Esophagus muscularis mucosa (tissue), 3 donors: ENCODE data around the gene DMD.

Source experiments
- POLR2A ChIP-seq: fragments of 450-650 bp; IDR thresholded peaks from one replicate; pipeline ENCODE4 v1.6.1; 2017; ENCODE audit warnings: antibody characterized with exemption, moderate library complexity, mild to moderate bottlenecking, low read depth
- POLR2AphosphoS5 ChIP-seq, 2 donors: sonication (generic); formaldehyde crosslinking; IDR thresholded peaks; one replicate each; pipeline ENCODE4 v1.6.1; 2017; ENCODE audit warnings: antibody characterized with exemption in 2 of 2
- TF ChIP-seq, protein P1 (sequence below), 3 experiments: fragments of 200-600 bp in 2 of 3; fragments of 450-650 bp in 1 of 3; sonication (generic) in 2 of 3; IDR thresholded peaks; one replicate each; pipeline ENCODE4 v1.5.1; 2017 to 2019; ENCODE audit warnings: antibody characterized with exemption in 3 of 3, mild to moderate bottlenecking in 2 of 3, moderate library complexity in 1 of 3

DNA sequence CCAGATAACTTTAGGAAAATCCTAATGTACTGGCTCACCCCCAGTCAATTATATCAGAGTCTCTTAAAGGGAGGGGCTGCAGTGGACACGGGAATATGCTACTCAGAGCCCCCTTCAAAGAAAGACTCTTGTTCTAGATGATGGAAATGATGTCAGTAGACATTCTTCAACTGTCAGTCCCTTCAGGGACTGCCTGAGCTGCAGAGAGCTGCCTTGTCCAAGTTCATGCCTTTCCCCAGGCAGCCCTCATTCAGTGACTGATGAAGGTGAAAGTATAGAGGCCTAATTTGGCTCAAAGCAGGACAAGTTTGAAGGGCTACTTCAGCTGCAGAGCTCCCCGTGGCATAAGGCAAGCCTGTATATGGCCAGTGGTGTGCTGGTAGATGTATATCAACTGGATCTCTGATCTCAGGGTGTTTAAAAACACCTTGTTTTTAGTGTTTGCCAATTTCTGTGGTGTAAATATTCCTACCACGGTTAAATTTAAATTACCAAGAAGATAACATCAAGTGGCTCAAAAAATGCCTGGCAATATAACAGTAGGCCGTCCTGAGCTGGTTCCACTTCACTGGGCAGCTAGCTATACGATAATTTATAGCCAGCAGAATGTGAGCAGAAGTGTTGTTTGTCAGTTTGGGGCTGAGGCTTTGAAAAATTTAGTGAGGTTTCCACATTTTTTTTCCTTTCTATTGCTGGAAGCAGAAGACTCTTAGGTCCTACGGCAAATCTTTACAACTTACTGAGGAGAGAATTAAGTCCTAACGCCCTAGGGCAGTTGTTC is 1390.7 kb downstream of the DMD start:
- no peak for TF ChIP-seq POLR2AphosphoS5 (IDR thresholded peaks at IDR 0.05)
- TF ChIP-seq, protein P1, sequence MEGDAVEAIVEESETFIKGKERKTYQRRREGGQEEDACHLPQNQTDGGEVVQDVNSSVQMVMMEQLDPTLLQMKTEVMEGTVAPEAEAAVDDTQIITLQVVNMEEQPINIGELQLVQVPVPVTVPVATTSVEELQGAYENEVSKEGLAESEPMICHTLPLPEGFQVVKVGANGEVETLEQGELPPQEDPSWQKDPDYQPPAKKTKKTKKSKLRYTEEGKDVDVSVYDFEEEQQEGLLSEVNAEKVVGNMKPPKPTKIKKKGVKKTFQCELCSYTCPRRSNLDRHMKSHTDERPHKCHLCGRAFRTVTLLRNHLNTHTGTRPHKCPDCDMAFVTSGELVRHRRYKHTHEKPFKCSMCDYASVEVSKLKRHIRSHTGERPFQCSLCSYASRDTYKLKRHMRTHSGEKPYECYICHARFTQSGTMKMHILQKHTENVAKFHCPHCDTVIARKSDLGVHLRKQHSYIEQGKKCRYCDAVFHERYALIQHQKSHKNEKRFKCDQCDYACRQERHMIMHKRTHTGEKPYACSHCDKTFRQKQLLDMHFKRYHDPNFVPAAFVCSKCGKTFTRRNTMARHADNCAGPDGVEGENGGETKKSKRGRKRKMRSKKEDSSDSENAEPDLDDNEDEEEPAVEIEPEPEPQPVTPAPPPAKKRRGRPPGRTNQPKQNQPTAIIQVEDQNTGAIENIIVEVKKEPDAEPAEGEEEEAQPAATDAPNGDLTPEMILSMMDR (IDR thresholded peaks at IDR 0.05), result no peak
- TF ChIP-seq POLR2A, result no peak
